MM.1S (cell line): ENCODE data around the gene IRS2.

Source experiments
- CTCF ChIP-seq: fragments of 300-600 bp; sonication (generic); IDR thresholded peaks from 2 replicates; pipeline ENCODE4 v1.5.1; 2016; ENCODE audit warnings: antibody characterized with exemption, low read length, mixed read lengths
- EZH2 ChIP-seq: fragments of 300-600 bp; sonication (generic); optimal IDR thresholded peaks from 2 replicates; pipeline ENCODE3; 2017; ENCODE audit warnings: low read depth, mild to moderate bottlenecking, antibody characterized with exemption, low read length, mixed read lengths
- EZH2phosphoT487 ChIP-seq: fragments of 300-600 bp; sonication (generic); IDR thresholded peaks from 2 replicates; pipeline ENCODE4 v1.6.1; 2018; ENCODE audit warnings: antibody characterized with exemption, low read length

GRCh38 chr13:109743706-109744453, 42.5 kb downstream of the IRS2 start:
- TF ChIP-seq CTCF (no peak), EZH2 (no peak), EZH2phosphoT487 (no peak)
